GM21619 (cell line): ENCODE measurements around the gene UBE2G2.

Source experiments
- ATAC-seq: cut with Tn5 transposase; IDR thresholded peaks from one replicate; pipeline ENCODE4 v1.9.1; 2021; ENCODE audit not compliant: unreplicated experiment

The UBE2G2 gene

DNA sequence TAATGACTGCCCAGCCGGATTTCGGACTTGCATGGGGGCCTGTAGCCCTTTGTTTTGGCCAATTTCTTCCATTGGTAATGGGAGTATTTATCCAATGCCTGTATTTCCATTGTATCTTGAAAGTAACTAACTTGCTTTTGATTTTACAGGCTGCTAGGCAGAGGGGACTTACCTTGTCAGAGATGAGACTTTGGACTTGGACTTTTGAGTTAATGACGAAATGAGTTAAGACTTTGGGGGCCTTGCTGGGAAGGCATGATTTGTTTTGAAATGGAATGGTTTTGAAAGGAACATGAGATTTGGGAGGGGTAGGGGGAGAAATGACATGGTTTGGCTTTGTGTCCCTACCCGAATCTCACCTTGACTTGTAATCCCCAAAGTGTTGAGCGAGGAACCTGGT, 9.6 kb downstream of the UBE2G2 start:
- no peak for ATAC-seq

DNA sequence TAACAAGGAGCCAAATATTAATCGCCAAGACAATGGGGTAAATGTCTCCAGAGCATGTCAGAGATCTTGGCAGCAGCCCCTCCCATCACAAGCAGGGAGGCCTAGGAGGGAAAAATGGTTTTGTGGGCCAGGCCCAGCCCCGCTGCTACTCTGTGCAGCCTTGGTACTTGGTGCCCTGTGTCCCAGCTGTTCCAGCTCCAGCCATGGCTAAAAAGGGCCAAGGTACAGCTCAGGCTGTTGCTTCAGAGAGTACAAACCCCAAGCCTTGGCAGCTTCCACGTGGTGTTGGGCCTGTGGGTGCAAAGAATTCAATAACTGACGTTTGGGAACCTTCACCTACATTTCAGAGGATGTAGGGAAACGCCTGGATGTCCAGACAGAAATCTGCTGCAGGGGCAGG, 10.4 kb downstream of the UBE2G2 start:
- ATAC-seq, result no peak

DNA sequence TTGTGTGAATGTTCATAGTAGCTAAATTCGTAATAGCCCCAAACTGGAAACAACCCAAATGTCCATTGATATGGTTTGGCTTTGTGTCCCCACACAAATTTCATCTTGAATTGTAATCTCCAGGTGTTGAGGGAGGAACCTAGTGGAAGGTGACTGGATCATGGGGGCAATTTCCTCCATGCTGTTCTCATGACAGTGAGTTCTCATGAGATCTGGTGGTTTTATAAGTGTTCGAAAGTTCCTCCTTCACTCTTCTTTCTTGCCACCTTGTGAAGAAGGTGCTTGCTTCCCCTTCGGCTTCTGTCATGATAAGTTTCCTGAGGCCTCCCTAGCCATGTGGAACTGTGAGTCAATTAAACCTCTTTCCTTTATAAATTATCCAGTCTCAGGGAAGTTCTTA, 11.3 kb downstream of the UBE2G2 start:
- ATAC-seq, result no peak

DNA sequence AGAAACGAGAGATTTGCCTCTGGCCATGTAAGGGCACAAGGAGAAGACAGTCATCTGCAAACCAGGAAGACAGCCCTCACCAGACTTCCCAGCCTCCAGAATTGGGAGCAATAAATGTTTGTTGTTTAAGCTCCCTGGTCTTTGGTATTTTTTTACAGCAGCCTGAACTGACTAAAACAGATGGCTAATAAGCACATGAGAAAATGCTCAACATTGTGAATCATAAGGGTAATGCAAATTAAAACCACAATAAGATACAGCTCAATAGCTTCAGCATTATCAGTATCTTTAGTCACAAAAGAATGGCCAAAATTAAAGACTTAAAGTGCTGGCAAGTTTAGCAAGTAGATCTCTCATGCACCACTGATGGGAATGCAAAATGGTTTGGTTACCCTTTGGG, 11.7 kb downstream of the UBE2G2 start:
- no peak for ATAC-seq

GRCh38 chr21:44785620-44786335, 15.8 kb downstream of the UBE2G2 start:
- no peak for ATAC-seq

DNA sequence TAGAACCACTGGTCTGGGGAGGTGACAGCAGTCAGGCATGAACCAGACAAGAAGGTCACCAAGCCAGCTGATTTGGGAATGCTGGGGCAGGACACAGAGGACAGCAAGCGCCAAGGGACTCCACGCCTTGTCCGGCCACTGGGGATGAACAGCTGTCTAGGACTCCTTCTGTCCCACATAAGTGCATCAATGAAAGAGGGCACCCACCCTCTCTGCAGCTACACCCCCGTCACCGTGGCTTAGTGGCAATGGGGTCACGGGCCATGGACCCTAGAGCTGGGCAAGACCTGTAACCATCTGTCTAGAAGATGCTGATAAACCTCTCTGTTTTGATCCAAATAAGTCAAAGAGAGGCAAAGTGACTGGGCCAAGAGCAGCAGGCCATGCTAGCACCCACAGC, 16.8 kb downstream of the UBE2G2 start:
- ATAC-seq, result no peak

- no peak for ATAC-seq
These were observed 18.5 kb downstream of the UBE2G2 start for GRCh38 chr21:44783020-44783696.

DNA sequence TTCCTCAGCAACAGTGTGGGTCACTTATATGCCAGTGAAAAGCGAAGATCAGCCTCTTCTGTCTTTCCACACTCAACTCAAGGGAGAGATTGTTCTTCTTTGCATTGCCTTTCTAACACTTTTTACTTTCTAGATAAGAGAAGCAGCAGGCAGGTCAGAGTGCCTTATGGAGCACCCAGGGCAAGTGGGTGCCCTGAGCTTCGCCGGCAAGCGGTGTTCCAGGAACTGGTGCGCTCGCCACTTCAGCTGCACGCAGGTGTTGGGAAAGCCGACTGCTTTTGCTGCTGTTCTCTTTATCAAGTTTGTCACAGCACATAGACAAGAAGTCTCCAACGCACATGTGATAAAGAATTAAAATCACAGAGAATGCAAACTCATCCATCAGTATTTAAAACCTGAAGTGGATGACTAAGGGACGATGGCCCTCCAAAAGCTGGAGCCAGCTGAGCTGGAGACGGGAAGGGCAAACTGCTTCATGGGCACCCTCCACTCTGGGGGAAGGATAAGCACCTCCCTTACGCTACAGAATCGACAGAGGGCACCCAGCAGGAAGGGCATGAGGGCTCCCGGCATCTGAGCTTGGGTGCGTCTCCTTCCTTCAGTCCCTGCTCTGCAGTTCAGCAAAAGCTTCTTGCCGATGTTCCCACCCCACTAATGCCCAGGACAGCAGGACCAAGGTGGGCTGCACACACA, 20.7 kb downstream of the UBE2G2 start:
- ATAC-seq, result no peak

DNA sequence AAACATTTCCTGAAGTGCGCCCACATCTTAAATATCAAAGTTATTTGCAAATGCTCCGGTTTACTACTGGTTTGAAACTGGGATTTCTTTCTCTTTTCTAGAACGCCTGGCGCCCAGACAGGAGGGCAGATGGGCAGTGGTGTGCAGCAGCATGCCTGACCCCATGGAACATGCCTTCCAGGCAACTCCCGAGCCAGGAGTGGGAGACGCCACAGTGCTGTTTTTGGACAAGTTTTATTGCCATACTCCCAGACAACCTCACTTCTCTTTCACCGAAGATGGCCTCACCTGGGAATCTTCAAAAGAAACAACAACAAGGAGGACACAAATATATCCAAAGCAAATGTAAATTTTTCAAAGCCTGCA, 21.5 kb downstream of the UBE2G2 start:
- no peak for ATAC-seq

- ATAC-seq, result no peak
These were observed 22.0 kb downstream of the UBE2G2 start for GRCh38 chr21:44779417-44780136.

- ATAC-seq, result no peak
These were observed 22.6 kb downstream of the UBE2G2 start for GRCh38 chr21:44778983-44779382.

- ATAC-seq, result no peak
These were observed 23.1 kb downstream of the UBE2G2 start for GRCh38 chr21:44778499-44778911.

DNA sequence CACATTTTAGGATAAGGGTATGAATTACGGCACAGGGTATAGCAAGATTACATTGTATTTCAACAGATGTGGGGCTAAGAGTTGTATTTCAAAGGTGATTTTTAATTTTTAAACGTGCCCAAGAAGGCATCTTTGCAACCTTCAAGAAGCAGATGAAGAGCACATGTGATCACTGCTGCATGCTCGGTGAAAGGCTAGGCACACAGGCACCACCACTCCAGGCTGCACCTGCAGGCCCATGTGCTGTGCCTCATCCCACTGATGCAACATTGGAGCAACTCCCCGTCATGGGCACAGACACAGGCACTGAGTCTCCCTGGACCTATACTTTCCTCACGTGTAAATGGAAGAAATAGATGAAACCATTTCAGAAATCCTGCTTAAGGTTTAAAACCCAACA, 23.5 kb downstream of the UBE2G2 start:
- no peak for ATAC-seq

GRCh38 chr21:44774972-44775371, 26.6 kb downstream of the UBE2G2 start:
- ATAC-seq, result no peak

DNA sequence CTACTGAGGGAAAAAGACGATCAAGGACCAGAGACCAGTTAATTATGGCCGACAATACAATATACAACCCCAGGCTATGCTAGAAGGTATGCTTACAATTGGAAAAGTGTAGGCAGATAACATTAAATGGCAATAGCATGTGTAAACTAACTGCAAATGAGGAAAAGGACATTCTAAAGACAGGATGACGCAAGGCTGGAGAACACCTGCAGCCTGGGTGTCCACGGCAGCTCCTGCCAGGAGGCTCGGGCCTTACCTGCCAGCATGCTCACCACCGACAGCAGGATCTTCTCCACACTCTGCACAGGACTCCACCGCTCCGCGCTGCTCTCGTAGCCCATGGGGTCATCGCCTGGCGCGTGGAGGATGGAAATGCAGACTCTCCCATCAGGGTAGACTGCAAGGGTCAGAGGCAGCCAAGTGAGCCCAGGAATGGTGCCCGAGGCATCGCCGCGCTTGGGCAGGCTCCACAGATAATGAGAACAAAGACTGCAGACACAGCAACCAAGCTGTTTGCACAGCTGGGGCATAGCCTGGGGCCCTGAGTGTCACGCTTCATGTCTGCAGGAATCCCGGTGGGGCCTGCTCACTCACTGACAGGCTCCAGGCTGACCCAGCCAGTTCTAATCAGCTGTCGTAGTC, 28.2 kb downstream of the UBE2G2 start:
- no peak for ATAC-seq

DNA sequence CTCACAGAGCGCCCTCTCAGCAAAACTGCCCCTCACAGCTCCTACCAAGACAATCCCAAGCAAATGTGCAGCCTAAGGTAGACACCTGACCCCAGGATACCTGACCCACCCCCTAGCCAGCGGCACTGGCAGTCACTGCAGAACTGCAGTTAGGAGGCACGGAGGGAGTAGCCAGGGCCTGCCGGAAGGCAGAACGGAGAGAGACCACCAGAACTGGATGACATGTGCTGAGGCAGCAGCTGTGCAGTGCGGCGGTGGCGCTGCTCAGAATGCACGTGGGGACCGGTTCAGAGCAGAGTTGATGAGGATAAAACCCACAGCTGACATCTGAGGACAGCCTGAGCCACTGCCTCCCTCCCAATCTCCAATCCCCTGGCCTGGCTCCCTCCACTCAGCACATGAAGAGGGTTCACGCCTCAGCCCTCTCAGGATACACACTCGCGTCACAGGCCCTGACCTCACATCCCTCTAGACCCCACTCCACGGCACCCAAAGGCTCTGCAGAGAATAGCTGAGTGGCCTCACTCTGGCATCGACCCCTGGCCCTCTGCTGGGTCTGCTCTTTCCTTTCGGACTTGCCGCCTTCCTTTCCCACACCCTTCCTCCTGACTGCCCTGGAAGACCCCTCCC, 29.6 kb downstream of the UBE2G2 start:
- ATAC-seq, result no peak

- ATAC-seq, result no peak
These were observed 33.5 kb downstream of the UBE2G2 start for GRCh38 chr21:44767834-44768831.

DNA sequence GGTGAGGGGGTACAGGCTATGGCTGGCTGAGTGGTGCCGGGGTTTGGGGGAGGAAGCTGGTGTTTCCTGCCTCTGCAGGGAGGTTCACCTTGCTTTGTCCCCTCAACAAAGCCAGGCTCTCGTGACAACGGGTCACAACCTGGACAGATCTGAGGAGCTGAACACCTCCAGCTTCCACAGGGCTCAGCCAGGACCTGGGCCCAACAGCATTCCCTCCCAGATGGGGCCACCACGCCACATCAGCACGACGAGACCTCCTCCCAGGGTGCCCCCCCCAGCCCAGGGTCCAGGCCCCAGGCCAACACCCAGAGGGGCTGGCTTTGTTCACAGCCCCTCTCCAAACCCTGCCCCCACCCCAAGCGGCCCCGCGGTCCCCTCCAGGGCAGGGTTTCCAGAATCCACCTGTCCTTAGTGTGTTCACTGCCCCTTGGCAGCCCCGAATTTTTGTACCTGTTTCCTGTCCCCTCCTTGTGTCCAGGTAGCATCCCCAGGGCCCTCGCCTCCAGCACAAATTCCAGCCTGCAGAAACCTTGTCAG, 34.7 kb downstream of the UBE2G2 start:
- no peak for ATAC-seq
